ENCODE results near the gene ACBD6.

ACBD6 gene

DNA sequence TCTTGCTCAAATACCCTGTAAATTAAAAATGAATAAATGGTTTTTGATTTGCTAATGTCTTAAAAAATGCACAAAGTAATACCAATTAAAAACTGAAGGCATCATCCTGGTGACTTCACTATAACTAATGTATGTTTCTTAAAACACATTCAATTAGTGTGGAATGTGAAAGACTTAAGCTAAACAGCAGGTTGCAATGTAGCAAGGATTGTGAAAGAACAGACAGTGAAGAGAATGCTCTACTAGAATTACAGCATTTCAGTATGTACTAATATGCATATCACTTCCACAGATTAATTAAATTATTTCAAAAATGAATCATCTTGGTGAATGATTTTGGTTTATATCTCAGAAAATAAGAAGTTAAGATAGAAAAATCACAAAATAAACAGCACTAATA lies 216.0 kb downstream of the ACBD6 start:
- DNase-seq (ENCODE audit: low read depth in 1 of 2, low spot score in 1 of 2): no peak
- H3K4me3 ChIP-seq (replicated peaks; ENCODE audit: insufficient read depth, low read length): no peak overlapping the region
- H3K27ac ChIP-seq (replicated peaks): no peak overlapping the region
- no peaks in the 10 kb centered on the region for H3K27me3 ChIP-seq (ENCODE audit: insufficient read depth, poor library complexity, severe bottlenecking)
- TF ChIP-seq GABPA (IDR thresholded peaks at IDR 0.05; ENCODE audit: low read depth) (no peak), POLR2AphosphoS5 (IDR thresholded peaks at IDR 0.05; ENCODE audit: low read depth) (no peak), SPI1 (IDR thresholded peaks at IDR 0.05; ENCODE audit: borderline replicate concordance, low read depth) (no peak), REST (IDR thresholded peaks at IDR 0.05; ENCODE audit: insufficient replicate concordance, low read depth) (no peak), CTCF (IDR thresholded peaks at IDR 0.05; ENCODE audit: insufficient read depth, low read length) (no peak)

DNA sequence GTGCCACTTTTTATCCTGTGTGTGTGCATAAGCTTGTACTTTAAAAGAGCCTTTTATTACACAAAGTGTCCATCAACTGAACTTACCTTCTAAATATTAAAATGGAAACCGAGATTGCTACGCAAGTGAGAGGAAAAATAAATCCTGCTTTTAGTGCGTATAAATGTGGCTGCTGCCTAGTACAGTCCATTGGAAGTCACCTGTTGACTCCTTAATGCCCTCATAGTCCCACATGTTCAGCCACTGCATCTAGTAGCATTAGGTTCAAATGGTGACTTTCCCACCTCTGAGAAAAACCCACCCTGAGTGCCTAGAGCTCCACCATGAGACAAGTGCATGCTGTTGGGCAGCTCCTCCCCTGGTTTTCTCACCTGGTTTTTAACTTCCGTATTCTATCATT lies 219.3 kb downstream of the ACBD6 start:
- Histone ChIP-seq H3K4me3 (replicated peaks; ENCODE audit: insufficient read depth, low read length) (no peak overlapping the region), H3K27ac (replicated peaks) (no peak overlapping the region), H3K27me3 (ENCODE audit: insufficient read depth, poor library complexity, severe bottlenecking) (no peaks in the 10 kb centered on the region)
- TF ChIP-seq GABPA (IDR thresholded peaks at IDR 0.05; ENCODE audit: low read depth) (no peak), SPI1 (IDR thresholded peaks at IDR 0.05; ENCODE audit: borderline replicate concordance, low read depth) (no peak), CTCF (IDR thresholded peaks at IDR 0.05; ENCODE audit: insufficient read depth, low read length) (no peak), POLR2AphosphoS5 (IDR thresholded peaks at IDR 0.05; ENCODE audit: low read depth) (no peak), REST (IDR thresholded peaks at IDR 0.05; ENCODE audit: insufficient replicate concordance, low read depth) (no peak)
- DNase-seq (ENCODE audit: low read depth in 1 of 2, low spot score in 1 of 2): no peak

DNA sequence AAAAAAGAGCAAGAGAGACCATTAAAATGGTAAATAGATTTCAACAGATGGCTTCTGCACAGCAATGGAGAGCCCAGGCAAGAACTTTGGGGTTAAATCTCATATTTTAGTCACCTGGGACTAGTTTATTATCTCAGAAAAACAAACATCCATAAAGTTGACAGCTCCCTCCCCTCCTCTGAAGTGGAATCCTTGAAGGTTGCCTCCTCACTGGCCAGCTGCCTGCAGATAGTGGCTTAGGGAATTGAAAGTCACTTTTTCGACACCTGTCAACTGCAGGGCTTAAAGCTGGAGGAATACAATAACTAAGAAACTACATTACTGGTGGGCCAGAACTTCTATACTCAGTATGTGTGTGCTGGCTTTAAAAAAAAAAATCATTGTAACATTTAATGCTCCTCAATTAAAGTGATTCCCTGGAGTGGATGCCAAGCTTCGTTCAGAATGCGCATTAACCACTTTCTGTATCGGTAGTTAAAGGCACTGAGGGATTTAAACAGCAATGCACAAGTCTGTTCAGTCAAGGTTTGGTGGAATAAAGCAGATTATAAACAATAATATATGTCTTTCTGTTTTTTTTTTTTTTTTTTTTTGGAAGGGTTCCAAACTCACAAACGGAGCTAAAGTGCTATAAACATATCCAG lies 219.9 kb downstream of the ACBD6 start:
- no peak for DNase-seq (ENCODE audit: low read depth in 1 of 2, low spot score in 1 of 2)
- Histone ChIP-seq H3K27ac (replicated peaks) (no peak overlapping the region), H3K27me3 (ENCODE audit: insufficient read depth, poor library complexity, severe bottlenecking) (no peaks in the 10 kb centered on the region), H3K4me3 (replicated peaks; ENCODE audit: insufficient read depth, low read length) (no peak overlapping the region)
- TF ChIP-seq CTCF (IDR thresholded peaks at IDR 0.05; ENCODE audit: insufficient read depth, low read length) (no peak), SPI1 (IDR thresholded peaks at IDR 0.05; ENCODE audit: borderline replicate concordance, low read depth) (no peak), POLR2AphosphoS5 (IDR thresholded peaks at IDR 0.05; ENCODE audit: low read depth) (no peak), REST (IDR thresholded peaks at IDR 0.05; ENCODE audit: insufficient replicate concordance, low read depth) (no peak), GABPA (IDR thresholded peaks at IDR 0.05; ENCODE audit: low read depth) (no peak)
